ENCODE measurements around the gene RBBP9. TPM values are rescaled to one million over a fixed set of nuclear protein-coding genes. Genes with fewer than 3 reads are reported as not detected.
"Not testable (repeated sequence)": the region's sequence is repeated elsewhere in the genome, so short reads cannot be mapped to it uniquely, and the experiment has no call there.

The RBBP9 gene
- total and polyA plus RNA-seq, 2 donors (not counting 3 experiments of a cell fraction or from before 2014, with no cell fraction given) = 8.5 to 17.0 TPM

GRCh38 chr20:18523066-18523465, 26.0 kb upstream of the RBBP9 start:
- Histone ChIP-seq H3K36me3 (ENCODE audit: control insufficient read depth in 2 of 2, extremely low read depth in 1 of 2, insufficient read depth in 2 of 2, low read length in 2 of 2) (peaks cover 18 to 21% of the 10 kb centered on the region in 2 experiments), H3K9ac (replicated peaks; ENCODE audit: extremely low read depth, insufficient read depth, low read length) (no peak overlapping the region), H3K4me1 (ENCODE audit: control insufficient read depth, extremely low read depth, insufficient read depth, low read length) (no peaks in the 10 kb centered on the region), H3K9me1 (replicated peaks; ENCODE audit: control insufficient read depth, extremely low read depth, insufficient read depth, low read length) (no peaks in the 10 kb centered on the region), H3K9me3 (replicated peaks; ENCODE audit: control insufficient read depth, insufficient read depth, low read length) (no peaks in the 10 kb centered on the region), H3K27ac (ENCODE audit: insufficient read depth, low read depth, low read length) (no peak overlapping the region), H3K4me2 (ENCODE audit: insufficient read depth, low read length) (no peak overlapping the region), H3K27me3 (ENCODE audit: control insufficient read depth in 2 of 2, insufficient read depth in 2 of 2, low read length in 2 of 2) (no peaks in the 10 kb centered on the region), H3K79me2 (ENCODE audit: control insufficient read depth, insufficient read depth, low read length) (no peaks in the 10 kb centered on the region), H4K20me1 (replicated peaks; ENCODE audit: control insufficient read depth, extremely low read depth, insufficient read depth, low read length) (no peaks in the 10 kb centered on the region), H2AFZ (ENCODE audit: low read depth, low read length) (no peak overlapping the region), H3K4me3 (replicated peaks in 1 of 3; ENCODE audit: insufficient read depth in 1 of 3, low read depth in 1 of 3, low read length in 3 of 3) (no peak overlapping the region)
- TF ChIP-seq CTCF (IDR thresholded peaks at IDR 0.05; ENCODE audit: extremely low read depth in 1 of 2, insufficient read depth in 1 of 2, low read depth in 1 of 2, low read length in 2 of 2) (no peak), GATA2 (IDR thresholded peaks at IDR 0.05; ENCODE audit: insufficient read depth, insufficient read length, low read depth, low read length) (no peak)
- ChIA-PET POLR2A (no interaction called here), CTCF (interaction anchor here (1.0 kb wide), 1 partner anchor 22 kb away, joined by 3 read pairs; no protein-coding TSS in a partner anchor)
- dilution Hi-C loops (cut with MboI; ENCODE audit: extremely low pct_ligation_motif_present, low sequenced_read_pairs) = no loop called here
- intact Hi-C loops (cut with micrococcal nuclease) = no loop called here
- no peak for FAIRE-seq
- no TSS peak for BruUV-seq (replicated peaks)
- DNase-seq (ENCODE audit: low read depth, low spot score) = no peak

- H2AFZ ChIP-seq (ENCODE audit: low read depth, low read length); BruUV-seq (replicated peaks); intact Hi-C loops (cut with micrococcal nuclease); H3K9me3 ChIP-seq (replicated peaks; ENCODE audit: control insufficient read depth, insufficient read depth, low read length); dilution Hi-C loops (cut with MboI; ENCODE audit: extremely low pct_ligation_motif_present, low sequenced_read_pairs); FAIRE-seq; H3K9ac ChIP-seq (replicated peaks; ENCODE audit: extremely low read depth, insufficient read depth, low read length); CTCF ChIA-PET; H4K20me1 ChIP-seq (replicated peaks; ENCODE audit: control insufficient read depth, extremely low read depth, insufficient read depth, low read length); H3K27me3 ChIP-seq (ENCODE audit: control insufficient read depth in 2 of 2, insufficient read depth in 2 of 2, low read length in 2 of 2); H3K27ac ChIP-seq (ENCODE audit: insufficient read depth, low read depth, low read length); H3K4me1 ChIP-seq (ENCODE audit: control insufficient read depth, extremely low read depth, insufficient read depth, low read length); POLR2A ChIA-PET; DNase-seq (ENCODE audit: low read depth, low spot score); H3K4me2 ChIP-seq (ENCODE audit: insufficient read depth, low read length); H3K4me3 ChIP-seq (replicated peaks in 1 of 3; ENCODE audit: insufficient read depth in 1 of 3, low read depth in 1 of 3, low read length in 3 of 3); H3K9me1 ChIP-seq (replicated peaks; ENCODE audit: control insufficient read depth, extremely low read depth, insufficient read depth, low read length); H3K79me2 ChIP-seq (ENCODE audit: control insufficient read depth, insufficient read depth, low read length): not testable (repeated sequence)
- H3K36me3 ChIP-seq (ENCODE audit: control insufficient read depth in 2 of 2, extremely low read depth in 1 of 2, insufficient read depth in 2 of 2, low read length in 2 of 2) = peaks cover 13 to 15% of the 10 kb centered on the region in 2 experiments
Measured at GRCh38 chr20:18522066-18522465, 25.0 kb upstream of the RBBP9 start.
